AG09309 (cell line): ENCODE data around the gene PLXNA4.

Source experiments
- DNase-seq: peaks from one replicate; pipeline ENCODE4 v3.0.0-alpha.2; 2010; ENCODE audit warnings: low read depth
- H3K4me3 ChIP-seq: 2 replicates; pipeline ENCODE4 v1.5.1; 2011; ENCODE audit warnings: mild to moderate bottlenecking, low read depth, low read length, moderate library complexity; ENCODE audit not compliant: control insufficient read depth
- CTCF ChIP-seq: IDR thresholded peaks from 2 replicates; pipeline ENCODE4 v1.5.1; 2011; ENCODE audit warnings: mild to moderate bottlenecking, low read depth, low read length, inconsistent platforms; ENCODE audit not compliant: insufficient read depth, control insufficient read depth; ENCODE audit errors: missing control alignments

Gene PLXNA4

DNA sequence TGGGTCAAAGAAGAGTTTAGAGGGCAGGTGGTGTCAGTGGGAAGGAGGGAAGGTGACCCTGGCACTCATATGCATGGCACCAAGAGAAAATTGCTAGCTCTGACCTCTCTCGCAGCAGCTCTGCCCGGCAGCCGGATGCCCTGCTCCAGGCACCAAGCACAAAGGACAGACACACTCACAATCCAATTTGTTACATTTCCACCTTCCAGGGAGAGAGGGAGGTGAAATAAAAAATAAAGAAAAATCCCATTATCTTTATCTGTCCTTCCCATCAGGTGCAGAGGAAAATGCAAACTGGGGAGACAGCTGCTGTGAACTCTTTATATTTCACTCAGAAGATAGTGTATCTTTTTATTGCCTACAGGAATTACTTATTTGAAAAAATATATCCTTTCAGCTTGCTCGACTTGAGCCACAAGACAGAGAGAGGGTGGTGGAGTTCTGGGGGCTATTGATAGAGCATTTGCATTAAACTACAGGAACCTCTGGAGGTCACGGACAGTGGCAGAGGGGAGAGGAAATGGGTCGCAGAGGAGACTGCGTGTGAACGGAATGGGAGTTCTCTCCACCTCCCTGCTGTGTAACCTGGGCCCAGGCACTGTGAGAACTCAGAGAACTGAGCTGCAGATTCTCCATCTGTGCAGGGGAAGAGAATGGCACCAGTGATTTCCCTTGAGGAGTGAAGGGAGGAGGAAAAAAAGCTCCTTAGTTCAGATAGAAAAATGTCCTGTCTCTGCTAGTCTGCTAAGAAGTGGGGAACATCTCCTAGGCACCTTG lies 421.4 kb downstream of the PLXNA4 start:
- DNase-seq, result no peak
- no peak for TF ChIP-seq CTCF
- H3K4me3 ChIP-seq, result no peak overlapping the region

GRCh38 chr7:132154248-132154647 lies 422.0 kb downstream of the PLXNA4 start:
- no peak for TF ChIP-seq CTCF
- no peak overlapping the region for H3K4me3 ChIP-seq
- no peak for DNase-seq

- no peak overlapping the region for H3K4me3 ChIP-seq
- no peak for TF ChIP-seq CTCF
- no peak for DNase-seq
Measured at GRCh38 chr7:132152131-132152889, 424.0 kb downstream of the PLXNA4 start.

- no peak for TF ChIP-seq CTCF
- DNase-seq, result no peak
- H3K4me3 ChIP-seq, result no peak overlapping the region
Measured at GRCh38 chr7:132150711-132151110, 425.6 kb downstream of the PLXNA4 start.

DNA sequence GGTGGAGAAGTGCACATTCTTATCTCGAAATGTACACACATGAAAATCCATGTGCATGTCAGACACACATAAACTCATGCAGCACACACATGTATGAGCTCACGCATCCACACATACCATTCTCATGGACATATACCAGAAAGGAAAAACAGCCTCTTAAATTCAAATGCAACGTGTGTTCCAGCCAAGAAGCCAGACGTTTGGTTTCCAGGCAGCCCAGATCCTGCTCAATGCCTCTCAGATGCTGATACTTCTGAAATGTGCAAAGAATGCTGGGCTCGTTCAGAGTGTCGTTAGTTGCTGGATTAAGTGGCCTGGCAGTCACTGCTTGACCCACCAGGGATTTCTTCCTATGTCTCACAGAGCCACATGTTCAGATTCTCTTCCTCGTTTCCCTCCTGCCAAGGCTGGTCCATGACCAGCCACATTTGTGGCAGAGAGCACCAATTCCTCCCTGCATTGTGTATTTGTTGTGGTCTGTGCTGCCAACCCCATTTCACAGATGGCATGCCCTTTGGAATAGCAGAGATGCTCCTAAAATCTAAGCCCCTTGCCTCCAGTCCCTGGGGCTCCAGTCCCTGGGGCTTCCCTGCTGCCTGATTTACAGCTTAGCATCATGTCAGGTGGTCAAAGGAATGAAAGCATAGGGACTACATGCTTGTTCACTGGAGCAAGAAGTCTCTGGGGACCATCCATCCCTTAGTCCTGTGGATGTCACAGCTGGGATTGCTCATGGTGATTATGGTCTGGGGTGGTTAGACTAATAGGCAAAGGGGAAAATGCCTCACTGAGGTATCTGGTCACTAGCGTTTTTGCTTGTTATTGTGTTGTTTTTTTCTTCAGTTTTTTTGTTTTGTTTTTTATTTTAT lies 426.6 kb downstream of the PLXNA4 start:
- no peak for TF ChIP-seq CTCF
- DNase-seq, result no peak
- no peak overlapping the region for H3K4me3 ChIP-seq

GRCh38 chr7:132148876-132149275 lies 427.4 kb downstream of the PLXNA4 start:
- TF ChIP-seq CTCF, result no peak

More at GRCh38 chr7:132148876-132149275, 427.4 kb downstream of the PLXNA4 start:
- no peak overlapping the region for H3K4me3 ChIP-seq
- no peak for DNase-seq
